Smooth muscle cell (in vitro differentiated cells): ENCODE data around the gene CDC25B. TPM values are rescaled to one million over a fixed set of nuclear protein-coding genes. Genes with fewer than 3 reads are reported as not detected.

Experiments
- DNase-seq: peaks from one replicate; lab custom pipeline; 2025; ENCODE audit not compliant: unreplicated experiment; lab: John Stamatoyannopoulos, UW
- H2AFZ ChIP-seq: fragments of 200-600 bp; sonication (generic); 2 replicates; pipeline ENCODE4 v1.6.0; 2016; ENCODE audit warnings: antibody characterized with exemption, low read depth, mild to moderate bottlenecking
- H3F3A ChIP-seq: fragments of 200-600 bp; sonication (generic); 2 replicates; pipeline ENCODE4 v1.6.0; 2017; ENCODE audit warnings: antibody characterized with exemption, low read depth
- H3K27ac ChIP-seq: fragments of 200-600 bp; sonication (generic); 2 replicates; pipeline ENCODE4 v1.5.1; 2016; ENCODE audit warnings: low read depth, mild to moderate bottlenecking
- H3K27me3 ChIP-seq: fragments of 200-600 bp; sonication (generic); 2 replicates; pipeline ENCODE4 v1.6.1; 2016; ENCODE audit warnings: low read depth, mild to moderate bottlenecking
- H3K36me3 ChIP-seq: fragments of 200-600 bp; sonication (generic); 2 replicates; pipeline ENCODE4 v1.5.1; 2016; ENCODE audit warnings: low read depth
- H3K4me1 ChIP-seq: fragments of 200-600 bp; sonication (generic); 2 replicates; pipeline ENCODE4 v1.5.1; 2016; ENCODE audit warnings: low read depth
- H3K4me2 ChIP-seq: fragments of 200-600 bp; sonication (generic); 2 replicates; pipeline ENCODE4 v1.6.0; 2016; ENCODE audit warnings: mild to moderate bottlenecking
- H3K4me3 ChIP-seq: fragments of 200-600 bp; sonication (generic); 2 replicates; pipeline ENCODE4 v1.5.1; 2016; ENCODE audit warnings: mild to moderate bottlenecking
- H3K79me2 ChIP-seq: fragments of 200-600 bp; sonication (generic); 2 replicates; pipeline ENCODE4 v1.6.0; 2016; ENCODE audit warnings: low read depth, mild to moderate bottlenecking
- H3K9ac ChIP-seq: fragments of 200-600 bp; sonication (generic); 2 replicates; pipeline ENCODE4 v1.6.0; 2016; ENCODE audit warnings: low read depth
- H3K9me3 ChIP-seq: fragments of 200-600 bp; sonication (generic); replicated peaks from 2 replicates; pipeline ENCODE4 v1.5.1; 2016; ENCODE audit warnings: low read depth
- H4K20me1 ChIP-seq: fragments of 200-600 bp; sonication (generic); 2 replicates; pipeline ENCODE4 v1.6.0; 2016; ENCODE audit warnings: low read depth
- WGBS: methylation state at CpG from one replicate; pipeline ENCODE4 v1.1.7; 2016; ENCODE audit warnings: low lambda C conversion rate; 5-methylcytosine and 5-hydroxymethylcytosine counted together
- polyA plus RNA-seq: library from polyadenylated mRNA; unstranded; fragments of >200 nt; fragmentation: Nextera tagmentation; extraction: Ambion mirVana; gene quantifications from 2 replicates; pipeline ENCODE4 v1.2.1, GENCODE V29; 2016
- total RNA-seq: library from RNA; depleted of rRNA; stranded (reverse); fragments of >200 nt; gene quantifications from 2 replicates; pipeline ENCODE4 v1.2.3, GENCODE V29; 2014
- TF ChIP-seq, protein P1 (sequence below): fragments of 200-600 bp; sonication (generic); IDR thresholded peaks from 2 replicates; pipeline ENCODE4 v1.5.1; 2017; ENCODE audit warnings: borderline replicate concordance, mild to moderate bottlenecking, antibody characterized with exemption; ENCODE audit not compliant: insufficient read depth, poor library complexity, severe bottlenecking

Gene CDC25B
- total and polyA plus RNA-seq, 2 experiments from 2014 or later: 14.7 to 14.8 TPM

GRCh38 chr20:3801299-3801698 lies 5.2 kb downstream of the CDC25B start:
- TF ChIP-seq, protein P1, sequence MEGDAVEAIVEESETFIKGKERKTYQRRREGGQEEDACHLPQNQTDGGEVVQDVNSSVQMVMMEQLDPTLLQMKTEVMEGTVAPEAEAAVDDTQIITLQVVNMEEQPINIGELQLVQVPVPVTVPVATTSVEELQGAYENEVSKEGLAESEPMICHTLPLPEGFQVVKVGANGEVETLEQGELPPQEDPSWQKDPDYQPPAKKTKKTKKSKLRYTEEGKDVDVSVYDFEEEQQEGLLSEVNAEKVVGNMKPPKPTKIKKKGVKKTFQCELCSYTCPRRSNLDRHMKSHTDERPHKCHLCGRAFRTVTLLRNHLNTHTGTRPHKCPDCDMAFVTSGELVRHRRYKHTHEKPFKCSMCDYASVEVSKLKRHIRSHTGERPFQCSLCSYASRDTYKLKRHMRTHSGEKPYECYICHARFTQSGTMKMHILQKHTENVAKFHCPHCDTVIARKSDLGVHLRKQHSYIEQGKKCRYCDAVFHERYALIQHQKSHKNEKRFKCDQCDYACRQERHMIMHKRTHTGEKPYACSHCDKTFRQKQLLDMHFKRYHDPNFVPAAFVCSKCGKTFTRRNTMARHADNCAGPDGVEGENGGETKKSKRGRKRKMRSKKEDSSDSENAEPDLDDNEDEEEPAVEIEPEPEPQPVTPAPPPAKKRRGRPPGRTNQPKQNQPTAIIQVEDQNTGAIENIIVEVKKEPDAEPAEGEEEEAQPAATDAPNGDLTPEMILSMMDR: no peak
- no peaks in the 10 kb centered on the region for H3K27me3 ChIP-seq
- H2AFZ ChIP-seq: no peak overlapping the region
- no peak overlapping the region for H3K4me3 ChIP-seq
- DNase-seq: no peak
- no peaks in the 10 kb centered on the region for H3F3A ChIP-seq
- no peaks in the 10 kb centered on the region for H3K79me2 ChIP-seq
- no peak overlapping the region for H3K9ac ChIP-seq
- no peaks in the 10 kb centered on the region for H3K9me3 ChIP-seq
- WGBS: 98% methylated on average over 4 of the region's 4 CpGs
- H3K4me2 ChIP-seq: no peak overlapping the region
- no peaks in the 10 kb centered on the region for H3K36me3 ChIP-seq
- no peak overlapping the region for H3K27ac ChIP-seq
- H4K20me1 ChIP-seq: peaks cover 5% of the 10 kb centered on the region
- peaks cover 23% of the 10 kb centered on the region for H3K4me1 ChIP-seq

DNA sequence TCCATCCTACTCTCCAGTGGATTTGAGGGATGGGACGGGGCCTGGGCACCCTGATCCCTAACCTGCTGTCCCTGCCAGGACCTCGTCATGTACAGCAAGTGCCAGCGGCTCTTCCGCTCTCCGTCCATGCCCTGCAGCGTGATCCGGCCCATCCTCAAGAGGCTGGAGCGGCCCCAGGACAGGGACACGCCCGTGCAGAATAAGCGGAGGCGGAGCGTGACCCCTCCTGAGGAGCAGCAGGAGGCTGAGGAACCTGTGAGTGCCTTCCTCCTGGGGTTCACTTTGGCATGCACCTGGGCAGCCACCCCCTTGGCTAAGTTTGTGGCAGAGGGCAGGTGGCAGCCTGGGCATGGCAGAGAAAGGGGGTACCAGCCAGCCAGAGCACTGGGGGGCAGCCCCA lies 5.7 kb downstream of the CDC25B start:
- WGBS: over 99% methylated on average over 13 of the region's 13 CpGs
- Histone ChIP-seq H3K36me3 (no peaks in the 10 kb centered on the region), H3K27ac (no peak overlapping the region), H3K27me3 (no peaks in the 10 kb centered on the region), H4K20me1 (no peaks in the 10 kb centered on the region), H2AFZ (no peak overlapping the region), H3F3A (peaks cover 5% of the 10 kb centered on the region), H3K9ac (no peak overlapping the region), H3K79me2 (no peaks in the 10 kb centered on the region), H3K9me3 (no peaks in the 10 kb centered on the region), H3K4me1 (peaks cover 22% of the 10 kb centered on the region), H3K4me2 (no peak overlapping the region), H3K4me3 (no peak overlapping the region)
- TF ChIP-seq, protein P1: no peak
- DNase-seq: no peak

DNA sequence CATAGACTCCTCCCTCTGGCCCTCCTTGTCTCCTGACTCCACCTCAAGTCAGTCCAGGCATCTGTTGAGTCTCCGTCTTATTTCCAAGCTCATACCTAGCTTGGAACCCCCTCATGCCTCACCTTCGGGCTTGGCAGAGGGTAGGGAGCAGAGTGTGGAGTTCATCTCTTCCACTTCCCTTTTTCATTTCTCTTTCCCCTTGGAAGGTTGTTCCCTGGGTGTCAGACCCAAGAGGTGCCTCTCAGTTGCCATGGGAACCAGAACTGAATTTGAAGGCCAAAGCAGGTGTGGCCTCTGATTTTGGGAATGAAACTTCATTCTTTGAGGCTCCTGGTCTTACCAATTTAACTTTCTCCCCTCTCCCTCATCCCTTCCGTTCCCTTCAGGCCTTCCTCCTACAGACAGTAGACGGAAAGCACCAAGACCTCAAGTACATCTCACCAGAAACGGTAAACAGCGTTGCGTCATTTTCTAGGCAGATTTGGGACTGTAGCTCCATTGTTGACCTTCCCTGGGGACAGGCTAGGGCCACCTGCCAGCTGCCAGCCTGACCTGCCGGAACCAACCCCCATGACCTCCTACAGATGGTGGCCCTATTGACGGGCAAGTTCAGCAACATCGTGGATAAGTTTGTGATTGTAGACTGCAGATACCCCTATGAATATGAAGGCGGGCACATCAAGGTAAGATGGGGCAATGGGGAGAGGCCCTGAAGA lies 6.6 kb downstream of the CDC25B start:
- Histone ChIP-seq H2AFZ (no peak overlapping the region), H3K79me2 (no peaks in the 10 kb centered on the region), H3K4me3 (no peak overlapping the region), H3F3A (peaks cover 10% of the 10 kb centered on the region), H4K20me1 (no peaks in the 10 kb centered on the region), H3K4me2 (no peak overlapping the region), H3K27me3 (no peaks in the 10 kb centered on the region), H3K27ac (no peak overlapping the region), H3K9me3 (no peaks in the 10 kb centered on the region), H3K36me3 (no peaks in the 10 kb centered on the region), H3K4me1 (peaks cover 21% of the 10 kb centered on the region), H3K9ac (no peak overlapping the region)
- 99% methylated on average over 11 of the region's 11 CpGs for WGBS
- TF ChIP-seq, protein P1: no peak
- no peak for DNase-seq

DNA sequence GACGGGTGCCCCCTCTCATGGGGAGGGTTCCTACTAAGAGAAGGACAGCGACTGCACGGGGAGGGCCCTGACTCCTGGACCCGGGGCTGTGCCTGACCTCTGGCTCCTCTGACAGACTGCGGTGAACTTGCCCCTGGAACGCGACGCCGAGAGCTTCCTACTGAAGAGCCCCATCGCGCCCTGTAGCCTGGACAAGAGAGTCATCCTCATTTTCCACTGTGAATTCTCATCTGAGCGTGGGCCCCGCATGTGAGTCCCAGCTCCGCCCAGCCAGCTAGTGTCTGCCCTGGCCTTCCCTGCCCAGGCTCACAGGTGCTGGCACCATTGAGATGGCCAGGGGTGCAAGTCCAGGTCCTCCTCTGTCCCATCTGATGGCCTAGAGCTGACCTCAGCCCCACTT lies 7.2 kb downstream of the CDC25B start:
- Histone ChIP-seq H3K4me2 (no peak overlapping the region), H3K27me3 (no peaks in the 10 kb centered on the region), H2AFZ (no peak overlapping the region), H3K9ac (no peak overlapping the region), H3K79me2 (no peaks in the 10 kb centered on the region), H3K36me3 (no peaks in the 10 kb centered on the region), H3K4me1 (peaks cover 21% of the 10 kb centered on the region), H3F3A (peaks cover 10% of the 10 kb centered on the region), H3K4me3 (no peak overlapping the region), H4K20me1 (no peaks in the 10 kb centered on the region), H3K27ac (no peak overlapping the region), H3K9me3 (no peaks in the 10 kb centered on the region)
- no peak for DNase-seq
- TF ChIP-seq, protein P1: no peak
- WGBS: 89% methylated on average over 14 of the region's 14 CpGs
